Measurements from ENCODE around the gene LYZL6. TPM values are rescaled to one million over a fixed set of nuclear protein-coding genes. Genes with fewer than 3 reads are reported as not detected.
"Not testable (repeated sequence)": the region's sequence is repeated elsewhere in the genome, so short reads cannot be mapped to it uniquely, and the experiment has no call there.

LYZL6 gene
- total RNA-seq, 1 experiment from 2014 or later = not detected

DNA sequence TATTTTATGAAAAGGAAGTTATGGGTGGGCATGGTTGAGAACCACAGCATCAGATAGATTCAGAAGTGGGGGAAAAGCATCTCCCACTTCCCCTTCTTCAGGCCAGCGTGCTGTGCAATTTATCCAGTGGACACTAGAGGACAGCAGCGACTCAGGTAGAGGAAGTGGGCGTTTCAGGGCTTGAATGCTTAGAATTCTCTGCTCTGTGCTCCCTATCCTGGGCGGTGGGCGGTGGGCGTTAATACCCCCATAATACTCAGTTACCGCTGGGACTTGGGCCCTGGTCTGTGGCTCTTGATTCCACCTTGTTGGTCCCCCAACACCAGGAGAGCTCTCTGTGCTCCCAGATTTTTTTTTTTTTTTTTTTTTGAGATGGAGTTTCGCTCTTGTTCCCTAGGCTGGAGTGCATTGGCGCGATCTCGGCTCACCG, 3.7 kb upstream of the LYZL6 start:
- DNase-seq (ENCODE audit: low read depth) = peak; percentile 66

DNA sequence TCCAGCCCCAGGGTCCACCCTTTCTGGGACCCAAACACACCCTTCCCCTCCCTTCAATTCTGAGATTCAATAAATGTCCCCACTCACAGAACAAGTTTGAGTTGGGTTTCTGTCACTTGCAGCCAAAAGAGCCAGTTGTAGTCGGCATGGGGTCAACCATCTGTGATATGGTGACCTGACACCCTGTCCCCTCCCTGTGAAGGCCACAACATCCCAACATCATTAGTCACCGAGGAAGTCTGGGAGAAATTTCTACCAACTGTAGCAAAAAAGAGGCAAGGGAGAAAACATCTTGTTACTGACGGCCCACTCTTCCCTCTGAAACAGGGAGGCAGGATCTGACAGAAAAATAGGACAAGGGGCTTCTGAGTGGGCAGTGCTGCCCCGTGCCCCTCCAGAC, 638 bp upstream of the LYZL6 start:
- no peak for DNase-seq (ENCODE audit: low read depth)

DNA sequence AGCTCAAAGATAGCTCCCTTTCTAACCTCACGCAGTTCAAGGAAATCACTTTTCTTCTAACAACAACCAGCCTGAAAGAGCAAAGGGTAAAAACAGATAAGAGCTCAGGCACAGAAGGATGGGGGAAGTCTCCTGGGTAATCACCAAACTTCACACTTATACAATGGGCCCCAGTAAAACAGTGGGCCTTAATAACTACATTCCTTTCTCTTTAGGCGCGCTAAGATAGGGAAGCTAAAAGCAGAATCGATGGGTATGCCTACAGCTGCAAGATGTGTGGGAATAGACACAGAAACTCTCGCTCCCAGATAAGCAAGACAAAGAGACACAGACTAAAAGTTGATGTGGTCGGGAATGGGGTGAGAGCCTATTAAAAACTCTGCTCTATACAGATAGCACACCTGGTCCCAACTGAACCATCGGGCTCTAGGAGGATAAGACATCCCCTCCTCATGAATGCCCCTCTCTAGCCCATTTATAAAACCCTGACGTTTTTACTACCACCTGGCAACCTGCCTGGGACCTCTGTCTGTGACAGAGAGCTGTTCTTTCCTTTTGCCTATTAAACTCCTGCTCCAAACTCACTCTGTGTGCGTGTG, 826 bp downstream of the LYZL6 start:
- DNase-seq (ENCODE audit: low read depth) = no peak

DNA sequence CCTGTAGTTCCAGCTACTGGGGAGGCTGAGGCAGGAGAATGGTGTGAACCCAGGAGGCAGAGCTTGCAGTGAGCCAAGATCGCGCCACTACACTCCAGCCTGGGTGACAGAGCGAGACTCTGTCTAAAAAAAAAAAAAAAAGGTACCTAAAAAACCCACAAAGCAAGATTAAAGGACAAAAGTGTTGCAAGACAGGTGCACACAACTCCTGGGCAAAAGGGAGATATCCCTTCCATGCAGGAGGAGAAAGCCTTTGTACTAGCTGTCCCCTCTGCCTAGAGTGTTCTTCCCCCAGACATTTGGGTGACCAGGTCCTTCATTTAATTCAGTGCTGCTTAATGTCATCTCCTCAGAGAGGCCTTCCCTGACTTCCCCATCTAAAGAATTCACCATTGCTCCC, 5.0 kb downstream of the LYZL6 start:
- not testable (repeated sequence) for DNase-seq (ENCODE audit: low read depth)

DNA sequence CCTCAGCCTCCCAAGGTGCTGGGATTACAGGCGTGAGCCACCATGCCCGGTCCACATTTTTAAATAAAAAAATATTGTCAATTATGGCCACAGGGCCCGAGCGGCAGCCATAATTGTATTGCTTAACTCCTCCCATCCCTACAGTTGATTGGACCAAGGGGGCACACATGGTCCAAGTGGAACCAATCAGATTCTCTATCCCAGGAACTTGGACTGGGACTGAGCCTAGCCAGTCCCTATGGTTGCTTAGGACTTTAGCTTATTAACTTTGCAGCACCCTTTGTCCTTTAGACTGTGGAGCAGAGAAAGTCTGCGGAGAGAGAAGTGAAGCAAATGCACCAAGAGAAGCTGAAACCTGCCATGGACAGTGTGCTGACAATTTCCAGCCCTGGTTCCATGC, 7.5 kb downstream of the LYZL6 start:
- no peak for DNase-seq (ENCODE audit: low read depth)

DNA sequence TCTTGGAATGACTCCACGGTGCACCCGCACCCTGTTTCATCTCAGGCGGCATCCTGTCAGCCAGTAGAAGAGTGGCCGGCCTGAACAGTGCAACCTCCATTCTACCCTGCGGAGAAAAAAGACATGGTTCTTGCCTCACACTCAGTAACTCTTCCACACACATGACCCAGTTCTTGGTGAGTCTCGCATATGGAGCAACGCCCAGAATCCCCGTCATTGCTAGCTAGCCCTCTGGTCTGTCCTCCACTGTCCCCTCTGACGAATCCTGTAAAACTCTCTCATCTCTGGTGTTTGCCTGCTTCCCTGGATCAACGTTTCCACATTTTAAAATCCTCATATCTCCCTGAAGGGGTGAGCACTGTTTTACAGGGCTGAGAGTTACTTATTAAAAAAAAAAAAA, 8.8 kb downstream of the LYZL6 start:
- DNase-seq (ENCODE audit: low read depth) = no peak

DNA sequence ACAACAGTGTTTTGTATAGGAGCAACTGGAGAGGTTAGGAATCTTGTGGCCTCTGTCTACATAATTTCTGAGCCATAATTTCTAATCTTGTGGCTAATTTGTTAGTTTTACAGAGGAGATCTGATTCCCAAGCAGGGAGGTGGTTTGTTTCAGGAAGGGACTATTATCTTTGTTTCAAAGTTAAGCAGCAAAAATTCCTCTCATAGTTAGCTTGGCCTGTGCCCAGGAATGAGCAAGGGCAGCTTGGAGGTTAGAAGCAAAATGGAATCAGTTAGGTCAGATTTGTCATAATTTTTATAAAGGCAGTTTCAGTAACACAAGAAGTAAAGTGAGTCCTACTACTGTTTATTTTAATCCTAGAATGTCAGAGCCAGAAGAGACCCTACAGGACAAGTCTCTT, 10.9 kb downstream of the LYZL6 start:
- DNase-seq (ENCODE audit: low read depth) = no peak

DNA sequence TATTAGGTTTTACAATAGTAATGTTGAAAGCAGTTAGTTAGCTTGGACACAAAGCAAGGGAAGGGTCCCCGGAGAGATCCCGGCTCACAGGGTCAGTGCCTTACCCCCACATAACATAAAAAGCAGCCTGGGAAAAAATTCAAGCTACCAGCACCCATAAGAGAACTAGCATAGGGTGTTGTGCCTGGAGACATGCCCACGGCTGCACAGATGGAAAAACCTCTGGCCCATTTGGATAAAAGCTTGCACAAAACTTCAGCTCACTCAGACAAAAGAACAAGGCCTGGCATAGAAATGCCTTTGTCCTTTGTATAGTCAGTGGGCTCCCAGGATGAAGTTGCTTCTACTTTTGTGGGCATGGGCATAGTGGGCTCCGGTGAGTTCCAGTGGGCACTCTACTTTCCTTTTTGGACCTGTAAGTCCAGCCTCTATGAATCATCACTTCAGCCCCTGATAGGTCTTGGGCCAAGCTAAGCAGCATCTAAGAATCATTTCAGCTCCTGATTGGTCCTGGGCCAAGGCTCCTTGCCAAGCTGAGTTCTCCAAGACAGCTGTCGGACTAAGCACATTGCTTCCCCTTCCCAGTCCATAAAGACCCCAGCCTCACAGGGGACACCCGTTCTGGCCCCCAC, 11.6 kb downstream of the LYZL6 start:
- peak; percentile 22 for DNase-seq (ENCODE audit: low read depth)

DNA sequence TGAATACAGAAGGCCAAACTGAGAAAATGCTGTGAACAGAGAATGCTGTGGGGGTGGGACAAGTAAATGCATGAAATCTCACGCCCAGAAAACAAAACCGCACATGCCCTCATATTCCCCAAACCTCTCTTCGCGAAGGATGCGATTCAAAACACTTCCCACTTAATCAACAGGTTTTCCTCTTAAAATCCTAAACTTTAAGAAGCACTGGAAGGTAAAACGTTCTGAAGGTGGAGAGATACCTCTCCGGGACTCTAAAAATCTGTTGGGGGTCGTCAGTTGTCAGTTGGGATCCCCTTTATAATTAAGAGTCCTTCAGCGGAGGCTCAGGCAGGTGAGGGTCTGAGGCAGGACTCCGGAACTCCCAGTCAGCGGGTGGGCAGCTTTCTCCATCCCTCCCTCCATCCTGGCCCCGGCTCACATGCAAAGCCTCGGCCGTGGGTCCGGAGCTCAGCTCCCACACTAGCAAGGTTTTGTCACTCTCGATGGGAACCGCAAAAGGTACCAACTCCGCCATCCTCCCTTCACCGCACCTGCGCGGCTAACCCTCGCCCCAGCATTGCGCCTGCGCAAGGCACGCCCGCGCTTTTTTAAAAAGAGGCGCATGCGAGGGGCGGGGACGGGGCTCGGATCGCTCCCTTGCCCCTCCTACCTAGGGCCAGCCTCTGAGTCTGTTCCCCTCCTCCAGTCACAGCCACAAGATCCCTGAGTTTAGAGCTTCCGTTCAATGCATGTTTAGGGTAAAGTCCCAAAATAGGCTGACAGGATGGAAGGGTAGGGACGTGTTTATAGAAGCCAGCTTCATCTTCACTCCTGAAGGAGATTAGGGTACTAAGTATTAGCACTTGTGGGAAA, 13.1 kb downstream of the LYZL6 start, which contains the start of gene RDM1:
Gene RDM1 (minus strand): TSS at position 563 of the 855 bp plus-strand sequence. CDS start 46 bp downstream, at position 517.
- peak; percentile 87 for DNase-seq (ENCODE audit: low read depth)

DNA sequence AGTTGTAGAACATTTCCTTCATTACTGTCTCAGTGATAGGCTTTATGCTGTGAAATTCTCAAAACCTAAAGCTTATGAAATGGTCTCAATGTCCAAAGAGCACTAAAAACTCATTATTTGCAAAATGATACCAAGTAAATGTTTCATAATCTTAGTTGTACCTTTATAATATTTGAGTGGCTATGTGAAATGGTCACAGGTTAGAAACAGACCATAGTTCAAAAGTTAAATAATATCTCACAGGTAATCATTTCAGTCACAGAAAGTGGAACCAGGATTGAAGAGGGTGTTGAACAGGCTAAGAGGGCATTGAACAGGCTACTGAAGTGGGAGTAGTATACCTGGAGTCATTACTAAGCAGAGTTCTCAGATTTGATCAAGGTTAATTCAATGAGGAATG, 15.8 kb downstream of the LYZL6 start:
- DNase-seq (ENCODE audit: low read depth) = no peak

DNA sequence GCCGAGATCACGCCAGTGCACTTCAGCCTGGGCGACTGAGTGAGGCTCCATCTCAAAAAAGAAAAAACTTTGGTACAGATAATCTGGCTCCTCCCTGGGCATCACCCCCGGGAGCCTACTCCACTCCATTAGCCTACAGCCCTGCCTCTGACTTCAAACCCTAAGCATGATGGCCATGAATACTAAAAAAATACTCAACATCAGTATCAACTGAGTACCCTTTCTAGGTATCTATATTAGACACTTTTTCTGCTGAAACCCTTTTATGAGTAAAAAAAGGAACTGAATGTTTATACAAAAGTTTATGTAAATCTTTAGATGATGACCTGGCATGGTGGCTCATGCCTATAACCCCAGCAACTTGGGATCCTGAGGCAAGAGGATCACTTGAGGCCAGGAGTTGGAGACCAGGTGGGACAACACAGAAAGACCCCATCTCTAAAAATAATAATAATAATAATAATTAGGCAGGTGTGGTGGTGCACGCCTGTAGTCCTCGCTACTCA, 19.9 kb downstream of the LYZL6 start:
- no peak for DNase-seq (ENCODE audit: low read depth)

DNA sequence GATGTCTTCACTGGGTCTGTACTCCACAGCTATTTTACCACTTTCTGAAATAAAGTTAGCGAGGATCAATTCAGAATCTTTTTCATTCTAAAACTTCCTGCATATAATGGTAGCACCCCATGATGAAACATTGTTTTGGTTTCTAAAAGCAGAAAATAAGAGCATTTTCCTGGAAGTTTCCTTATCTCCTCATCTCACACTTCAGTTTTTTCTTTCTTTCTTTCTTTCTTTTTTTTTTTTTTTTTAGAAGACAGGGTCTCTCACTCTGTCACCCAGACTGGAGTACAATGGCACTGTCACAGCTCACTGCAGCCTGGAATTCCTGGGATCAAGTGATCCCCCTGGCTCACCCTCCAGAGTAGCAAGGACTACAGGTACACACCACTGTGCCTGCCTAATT, 23.3 kb downstream of the LYZL6 start:
- no peak for DNase-seq (ENCODE audit: low read depth)

DNA sequence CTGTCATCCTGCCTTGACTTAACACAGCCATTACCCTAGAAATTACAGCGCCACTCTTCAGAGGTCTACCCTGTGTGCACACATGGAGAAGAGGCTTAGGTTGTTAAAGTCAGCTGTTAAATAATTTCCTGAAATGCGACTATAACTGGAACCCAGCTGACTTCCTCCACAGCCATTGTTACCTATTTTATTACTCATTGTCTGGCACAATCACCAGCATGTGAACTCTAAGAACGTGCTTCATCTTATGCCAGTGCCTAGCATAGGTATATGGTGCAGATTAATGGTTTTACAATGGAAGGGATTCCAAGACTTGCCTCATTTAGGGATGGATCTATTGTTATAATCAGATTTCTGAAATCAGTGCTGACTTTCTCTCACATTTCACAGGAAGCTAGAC, 24.8 kb downstream of the LYZL6 start:
- no peak for DNase-seq (ENCODE audit: low read depth)

DNA sequence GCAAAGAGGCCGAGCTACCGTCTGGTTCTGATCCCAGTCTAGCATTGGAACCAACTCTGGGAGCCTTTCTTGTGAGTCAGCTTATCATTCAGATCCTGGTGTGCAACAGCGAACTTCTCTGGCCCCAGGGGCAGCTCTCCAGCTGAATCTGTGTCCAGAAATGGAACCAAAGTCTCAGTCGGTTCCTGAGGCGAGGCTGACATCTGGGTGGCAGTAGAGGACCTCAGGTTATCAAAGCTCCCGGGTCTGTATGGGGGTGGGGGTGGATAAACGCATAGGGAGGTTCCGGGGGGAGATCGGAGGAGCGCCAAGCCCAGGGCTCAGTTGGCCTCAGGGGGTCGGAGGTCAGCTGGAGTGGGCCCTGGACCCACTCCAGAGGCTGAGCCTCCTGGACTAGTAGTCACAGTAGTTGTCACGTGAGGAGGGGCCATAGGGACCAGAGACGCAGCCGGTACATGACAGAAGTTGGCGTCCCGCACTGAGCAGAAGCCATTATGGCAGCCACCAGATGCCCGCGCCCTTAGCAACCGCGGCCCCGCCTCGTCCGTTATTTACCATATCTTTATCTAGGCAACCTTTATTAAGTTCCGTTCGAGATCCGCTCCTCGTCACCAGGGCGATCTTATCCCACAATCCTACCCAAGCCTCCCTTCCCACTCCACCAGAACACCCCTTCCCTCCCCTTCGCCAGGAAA, 25.8 kb downstream of the LYZL6 start:
- DNase-seq (ENCODE audit: low read depth) = no peak

DNA sequence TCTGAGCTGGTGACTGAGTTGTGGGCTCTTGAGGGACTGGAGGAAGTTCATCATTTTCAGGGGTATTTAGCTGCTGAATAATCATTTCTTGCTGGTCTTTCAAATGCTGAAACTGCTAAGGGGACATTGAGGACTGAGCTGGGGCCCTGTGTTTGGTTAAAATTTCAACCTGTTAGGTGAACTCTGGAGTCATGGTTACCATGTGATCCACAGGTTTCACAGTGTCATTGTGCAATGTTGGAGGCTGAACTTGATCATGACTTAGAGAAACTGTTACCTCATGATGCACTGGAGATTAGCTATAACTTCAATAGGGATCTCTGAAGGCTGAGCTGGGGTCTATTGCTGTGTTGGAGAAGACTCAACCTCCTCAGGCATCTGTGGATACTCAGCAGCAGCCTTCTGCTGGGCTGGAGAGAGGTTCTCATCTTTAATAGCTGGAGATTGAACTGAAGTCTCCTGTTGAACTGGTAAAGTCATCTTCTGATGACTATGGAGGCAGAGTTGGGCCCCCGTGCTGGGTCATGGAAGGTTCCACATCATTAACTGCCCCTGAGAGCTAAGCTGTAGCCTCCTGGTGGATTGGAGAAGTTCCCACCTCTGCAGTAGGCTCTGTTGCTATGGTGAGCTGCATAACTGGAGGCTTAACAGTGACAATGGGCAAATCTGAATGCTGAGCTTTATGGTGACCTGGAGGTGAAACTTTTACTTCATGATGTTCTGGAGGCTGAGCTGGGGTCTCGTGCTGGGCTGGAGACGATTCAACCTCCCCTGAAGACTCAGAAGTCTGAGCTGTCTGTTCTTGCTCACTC, 28.2 kb downstream of the LYZL6 start:
- DNase-seq (ENCODE audit: low read depth) = no peak

DNA sequence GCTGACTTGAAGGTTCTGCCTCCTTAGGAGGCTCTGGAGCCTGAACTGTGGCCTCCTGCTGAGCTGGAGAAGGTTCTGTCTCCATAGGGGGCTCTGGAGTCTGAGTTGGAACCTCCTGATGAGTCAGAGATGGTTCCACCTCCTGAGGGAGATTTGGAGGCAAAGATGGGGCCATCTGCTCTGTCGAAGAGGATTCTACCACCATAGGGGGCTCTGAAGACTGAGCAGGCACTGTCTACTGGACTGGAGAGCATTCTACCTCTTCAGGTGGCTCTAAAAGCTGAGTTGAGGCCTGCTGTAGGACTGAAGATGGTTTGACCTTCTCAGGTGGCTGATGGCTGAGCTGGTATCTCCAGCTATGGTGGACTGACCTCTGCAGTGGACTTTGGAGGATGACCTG, 29.2 kb downstream of the LYZL6 start:
- no peak for DNase-seq (ENCODE audit: low read depth)

DNA sequence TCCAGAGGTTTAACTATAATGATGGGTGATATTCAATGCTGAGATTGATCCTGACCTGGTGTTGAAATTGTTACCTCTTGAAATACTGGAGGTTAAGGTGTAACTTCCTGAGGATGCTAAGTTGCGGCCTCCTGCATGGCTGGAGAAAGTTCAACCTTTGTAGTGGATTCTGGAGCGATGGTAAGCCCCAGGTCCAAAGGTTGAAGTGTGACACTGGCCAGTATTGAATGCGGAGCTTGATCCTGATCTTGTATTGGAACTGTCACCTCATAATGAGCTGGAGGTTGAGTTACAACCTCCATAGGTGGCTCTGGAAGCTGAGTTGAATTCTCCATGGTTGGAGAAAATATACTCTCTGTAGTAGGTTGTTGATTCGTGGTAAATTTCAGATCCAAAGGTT, 29.9 kb downstream of the LYZL6 start:
- no peak for DNase-seq (ENCODE audit: low read depth)

DNA sequence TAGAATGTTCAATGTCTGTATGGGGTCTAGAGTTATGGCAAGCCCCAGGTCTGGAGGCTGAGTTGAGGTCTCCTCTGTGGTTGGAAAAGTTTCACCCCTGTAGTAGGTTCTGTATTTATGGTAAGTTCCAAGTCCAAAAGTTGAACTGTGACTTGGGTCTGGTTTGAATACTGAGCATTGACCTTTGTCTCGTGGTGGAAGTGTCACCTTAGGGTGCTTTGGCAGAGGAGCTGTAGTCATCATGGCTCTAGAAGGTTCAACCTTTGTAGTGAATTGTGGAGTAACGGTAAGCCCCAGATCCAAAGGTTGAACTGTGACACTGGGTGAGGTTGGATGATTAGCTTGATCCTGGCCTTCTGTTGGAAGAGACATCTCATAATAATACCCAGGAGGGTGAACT, 30.6 kb downstream of the LYZL6 start:
- DNase-seq (ENCODE audit: low read depth) = no peak

DNA sequence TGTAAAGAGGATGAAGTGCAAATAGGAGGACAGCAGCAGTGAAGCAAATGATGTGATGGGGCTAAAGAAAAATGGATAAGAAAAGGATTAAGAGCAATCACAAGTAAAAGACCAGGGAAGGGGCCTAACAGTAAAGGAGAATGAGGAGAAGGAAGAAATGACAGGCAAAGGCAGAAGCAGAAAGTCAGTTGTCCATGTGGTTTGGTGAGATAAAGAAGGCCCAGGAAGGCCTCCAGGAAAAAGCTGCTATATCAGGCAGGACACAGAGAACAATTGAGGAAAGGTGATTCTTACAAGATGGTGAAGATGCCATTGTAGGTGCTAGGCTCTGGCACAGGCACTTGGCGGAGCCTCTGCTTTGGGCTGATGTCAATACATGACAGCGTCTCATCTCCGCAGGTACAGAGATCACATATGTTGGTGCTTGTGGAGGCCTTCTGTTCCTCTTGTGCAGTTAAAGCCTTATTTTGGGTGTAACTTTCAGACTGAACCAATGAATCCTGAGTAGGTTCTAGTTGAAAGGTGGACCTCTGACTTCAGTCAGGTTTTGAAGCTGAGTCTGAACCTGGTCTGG, 31.1 kb downstream of the LYZL6 start:
- no peak for DNase-seq (ENCODE audit: low read depth)

DNA sequence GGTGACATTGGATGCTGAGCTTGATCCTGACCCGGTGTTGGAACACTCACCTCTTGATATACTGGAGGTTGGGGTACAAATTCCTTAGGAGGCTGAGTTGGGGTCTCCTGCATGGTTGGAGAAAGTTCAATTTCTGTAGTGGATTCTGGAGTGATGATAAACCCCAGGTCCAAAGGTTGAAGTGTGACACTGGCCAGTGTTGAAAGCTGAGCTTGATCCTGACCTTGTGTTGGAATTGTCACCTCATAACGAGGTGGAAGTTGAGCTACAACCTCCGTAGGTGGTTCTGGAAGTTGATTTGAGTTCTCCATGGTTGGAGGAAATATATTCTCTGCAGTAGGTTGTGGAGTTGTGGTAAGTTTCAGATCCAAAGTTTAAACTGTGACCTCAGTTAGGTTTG, 34.1 kb downstream of the LYZL6 start:
- no peak for DNase-seq (ENCODE audit: low read depth)

DNA sequence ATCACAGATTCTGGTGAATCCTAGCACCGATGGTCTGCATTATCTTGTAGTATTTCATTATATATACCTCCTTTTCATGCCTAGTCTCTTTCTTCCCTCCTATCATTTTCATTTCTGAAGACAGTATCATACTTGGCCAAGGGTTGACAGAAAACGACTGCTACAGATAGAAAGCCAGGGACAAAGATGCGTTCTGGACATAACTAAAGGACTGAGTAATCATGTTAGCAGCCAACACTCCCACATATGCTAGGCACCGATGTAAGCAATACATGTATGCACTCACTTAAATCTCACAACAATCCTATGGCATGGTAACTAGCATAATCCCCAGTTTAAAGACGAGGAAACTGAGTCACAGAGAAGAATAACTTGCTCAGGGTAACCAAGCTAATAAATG, 35.8 kb downstream of the LYZL6 start:
- no peak for DNase-seq (ENCODE audit: low read depth)
